Measurements from ENCODE around the gene UQCRH.

UQCRH gene

GRCh38 chr1:46285730-46286477, 17.6 kb upstream of the UQCRH start:
- TF ChIP-seq SIN3A (IDR thresholded peaks at IDR 0.05; ENCODE audit: borderline replicate concordance, insufficient read depth, low read length) (no peak), REST (IDR thresholded peaks at IDR 0.05; ENCODE audit: insufficient read depth in 1 of 2, low read depth in 2 of 2, low read length in 2 of 2) (no peak), TAF1 (IDR thresholded peaks at IDR 0.05; ENCODE audit: borderline replicate concordance, insufficient read depth, low read length) (no peak), FOXP2 (optimal IDR thresholded peaks at IDR 0.05; ENCODE audit: borderline replicate concordance, extremely low read depth, extremely low read length, insufficient read depth) (no peak), POLR2AphosphoS5 (IDR thresholded peaks at IDR 0.05; ENCODE audit: low read depth, low read length) (no peak)

GRCh38 chr1:46288485-46289133, 14.9 kb upstream of the UQCRH start:
- TF ChIP-seq REST (IDR thresholded peaks at IDR 0.05; ENCODE audit: insufficient read depth in 1 of 2, low read depth in 2 of 2, low read length in 2 of 2), result no peak
- TF ChIP-seq SIN3A (IDR thresholded peaks at IDR 0.05; ENCODE audit: borderline replicate concordance, insufficient read depth, low read length), result no peak
- TF ChIP-seq FOXP2 (optimal IDR thresholded peaks at IDR 0.05; ENCODE audit: borderline replicate concordance, extremely low read depth, extremely low read length, insufficient read depth), result no peak
- TF ChIP-seq TAF1 (IDR thresholded peaks at IDR 0.05; ENCODE audit: borderline replicate concordance, insufficient read depth, low read length), result no peak
- no peak for TF ChIP-seq POLR2AphosphoS5 (IDR thresholded peaks at IDR 0.05; ENCODE audit: low read depth, low read length)

GRCh38 chr1:46289134-46289494, 14.4 kb upstream of the UQCRH start:
- TF ChIP-seq POLR2AphosphoS5 (IDR thresholded peaks at IDR 0.05; ENCODE audit: low read depth, low read length), result no peak
- no peak for TF ChIP-seq SIN3A (IDR thresholded peaks at IDR 0.05; ENCODE audit: borderline replicate concordance, insufficient read depth, low read length)
- no peak for TF ChIP-seq REST (IDR thresholded peaks at IDR 0.05; ENCODE audit: insufficient read depth in 1 of 2, low read depth in 2 of 2, low read length in 2 of 2)
- no peak for TF ChIP-seq FOXP2 (optimal IDR thresholded peaks at IDR 0.05; ENCODE audit: borderline replicate concordance, extremely low read depth, extremely low read length, insufficient read depth)
- no peak for TF ChIP-seq TAF1 (IDR thresholded peaks at IDR 0.05; ENCODE audit: borderline replicate concordance, insufficient read depth, low read length)

GRCh38 chr1:46289976-46290375, 13.5 kb upstream of the UQCRH start:
- no peak for TF ChIP-seq REST (IDR thresholded peaks at IDR 0.05; ENCODE audit: insufficient read depth in 1 of 2, low read depth in 2 of 2, low read length in 2 of 2)
- no peak for TF ChIP-seq FOXP2 (optimal IDR thresholded peaks at IDR 0.05; ENCODE audit: borderline replicate concordance, extremely low read depth, extremely low read length, insufficient read depth)
- TF ChIP-seq SIN3A (IDR thresholded peaks at IDR 0.05; ENCODE audit: borderline replicate concordance, insufficient read depth, low read length), result no peak

Measured in PFSK-1 (cell line).